Right lobe of liver (tissue), 6 donors: ENCODE data around the gene HOXB3. TPM values are rescaled to one million over a fixed set of nuclear protein-coding genes. Genes with fewer than 3 reads are reported as not detected.

Source experiments
- ATAC-seq, 4 donors: fragments of 200-7000 bp; cut with Tn5 transposase; one replicate each; pipeline ENCODE4 v1.9.1; 2020; ENCODE audit warnings: mild to moderate bottlenecking in 4 of 4, moderate library complexity in 4 of 4
- DNase-seq, 3 donors: peaks; one replicate each; pipeline ENCODE4 v3.0.0-alpha.2; 2020
- H3K27ac ChIP-seq, 3 donors: fragments of 200-600 bp; one replicate each; pipeline ENCODE4 v1.8.0; 2022
- H3K27me3 ChIP-seq, 2 donors: fragments of 200-600 bp; one replicate each; pipeline ENCODE4 v1.8.0; 2022
- H3K36me3 ChIP-seq, 4 donors: fragments of 200-600 bp; sonication (generic) in 1 of 4; one replicate each; pipeline versions ENCODE4 v1.5.1 to v1.8.0; 2017 to 2022; ENCODE audit warnings: control low read depth in 1 of 4
- H3K4me1 ChIP-seq, 4 donors: fragments of 200-600 bp; sonication (generic) in 1 of 4; one replicate each; pipeline versions ENCODE4 v1.5.1 to v1.8.0; 2017 to 2022; ENCODE audit warnings: control low read depth in 1 of 4
- H3K4me3 ChIP-seq, 3 donors: fragments of 200-600 bp; one replicate each; pipeline ENCODE4 v1.8.0; 2022
- H3K9me3 ChIP-seq, 4 donors: fragments of 200-600 bp; sonication (generic) in 1 of 4; one replicate each; pipeline versions ENCODE4 v1.5.1 to v1.8.0; 2017 to 2022; ENCODE audit warnings: control low read depth in 1 of 4
- CTCF ChIP-seq, 4 donors: fragments of 200-600 bp in 3 of 4; fragments of 450-650 bp in 1 of 4; IDR thresholded peaks; one replicate each; pipeline versions ENCODE4 v1.5.1 to v1.8.0; 2016 to 2022; ENCODE audit warnings: antibody characterized with exemption in 4 of 4, mild to moderate bottlenecking in 2 of 4
- POLR2A ChIP-seq: fragments of 450-650 bp; IDR thresholded peaks from one replicate; pipeline ENCODE4 v1.6.1; 2017; ENCODE audit warnings: antibody characterized with exemption, mild to moderate bottlenecking
- WGBS: methylation state at CpG from one replicate; pipeline ENCODE4 v1.1.6; 2018; ENCODE audit warnings: low coverage, low lambda C conversion rate; ENCODE audit not compliant: insufficient coverage; ENCODE audit errors: missing lambda C conversion rate; 5-methylcytosine and 5-hydroxymethylcytosine counted together
- intact Hi-C, 2 donors: fragments of 100-400 bp; cut with DNase I; formaldehyde crosslinking; loops; one replicate each; pipeline versions ENCODE4 v1.11.2 to v1.14.1; 2022
- total RNA-seq, 6 experiments: library from RNA; depleted of rRNA in 2 of 6; stranded (reverse); fragments of >200 nt in 2 of 6; fragmentation: NEBNext Ultra II Directional in 3 of 6; extraction: Animal tissue kit (Norgen Biotek cat#: 25700) in 3 of 6; gene quantifications; one replicate each; pipeline versions ENCODE4 v1.1.0 to v1.2.4, GENCODE V29; 2016 to 2023
- donor health status: DM: no; HTN: yes; CAD: no.
- donor health status: DM: no; HTN: no; CAD: no.
- donor health status: DM: no; HTN: no; CAD: no.
- donor health status: DM: no; HTN: yes; CAD: no.
- donor health status: DM: no; HTN: yes; CAD: no.

Gene HOXB3
- total RNA-seq, 6 experiments from 2014 or later = 0.99 to 3.2 (median 2.6) TPM

- H3K27ac ChIP-seq = no peak overlapping the region
- ATAC-seq = no peak
- H3K4me3 ChIP-seq = no peak overlapping the region
- DNase-seq = no peak
- H3K36me3 ChIP-seq = no peaks in the 10 kb centered on the region
- TF ChIP-seq CTCF (IDR thresholded peaks at IDR 0.05) (no peak), POLR2A (no peak)
- intact Hi-C loops = no loop called here
- peaks cover 0 to 9% of the 10 kb centered on the region in 2 donors for H3K27me3 ChIP-seq
- 13% methylated on average over 2 of the region's 2 CpGs for WGBS
- H3K9me3 ChIP-seq = no peaks in the 10 kb centered on the region
- H3K4me1 ChIP-seq = no peaks in the 10 kb centered on the region
Observed at GRCh38 chr17:48558831-48559121, 31.3 kb downstream of the HOXB3 start.

- no peak for ATAC-seq
- no peaks in the 10 kb centered on the region for H3K36me3 ChIP-seq
- H3K27ac ChIP-seq = no peak overlapping the region
- 19% methylated on average over 13 of the region's 13 CpGs for WGBS
- H3K9me3 ChIP-seq = no peaks in the 10 kb centered on the region
- peaks cover 0 to 9% of the 10 kb centered on the region in 2 donors for H3K27me3 ChIP-seq
- TF ChIP-seq CTCF (IDR thresholded peaks at IDR 0.05) (no peak), POLR2A (no peak)
- H3K4me1 ChIP-seq = no peaks in the 10 kb centered on the region
- intact Hi-C loops = no loop called here
- no peak overlapping the region for H3K4me3 ChIP-seq
- DNase-seq = no peak
Observed at GRCh38 chr17:48558057-48558830, 31.8 kb downstream of the HOXB3 start.

GRCh38 chr17:48556576-48557401 lies 33.3 kb downstream of the HOXB3 start:
- DNase-seq (no peak), ATAC-seq (peak in 1 of 4 donors; percentile 39)
- Histone ChIP-seq H3K9me3 (no peaks in the 10 kb centered on the region), H3K27ac (no peak overlapping the region), H3K36me3 (no peaks in the 10 kb centered on the region), H3K4me3 (no peak overlapping the region), H3K4me1 (no peaks in the 10 kb centered on the region), H3K27me3 (peaks cover 0 to 6% of the 10 kb centered on the region in 2 donors)
- intact Hi-C loops = no loop called here
- 24% methylated on average over 6 of the region's 7 CpGs for WGBS
- TF ChIP-seq CTCF (IDR thresholded peaks at IDR 0.05) = no peak
- TF ChIP-seq POLR2A = no peak

GRCh38 chr17:48556229-48556575 lies 33.8 kb downstream of the HOXB3 start:
- TF ChIP-seq POLR2A (no peak), CTCF (IDR thresholded peaks at IDR 0.05) (no peak)
- WGBS = 19% methylated on average over 5 of the region's 5 CpGs
- intact Hi-C loops = no loop called here
- H3K9me3 ChIP-seq = no peaks in the 10 kb centered on the region
- H3K4me1 ChIP-seq = no peaks in the 10 kb centered on the region
- H3K4me3 ChIP-seq = no peak overlapping the region
- peaks cover 0 to 6% of the 10 kb centered on the region in 2 donors for H3K27me3 ChIP-seq
- H3K27ac ChIP-seq = no peak overlapping the region
- DNase-seq = no peak
- H3K36me3 ChIP-seq = no peaks in the 10 kb centered on the region
- ATAC-seq = no peak
